GM19438 (cell line): Measurements from ENCODE around the gene EYA2.

ENCODE experiments used
- ATAC-seq: cut with Tn5 transposase; IDR thresholded peaks from one replicate; pipeline ENCODE4 v1.9.1; 2021; ENCODE audit warnings: low read depth; ENCODE audit not compliant: unreplicated experiment

EYA2 gene

DNA sequence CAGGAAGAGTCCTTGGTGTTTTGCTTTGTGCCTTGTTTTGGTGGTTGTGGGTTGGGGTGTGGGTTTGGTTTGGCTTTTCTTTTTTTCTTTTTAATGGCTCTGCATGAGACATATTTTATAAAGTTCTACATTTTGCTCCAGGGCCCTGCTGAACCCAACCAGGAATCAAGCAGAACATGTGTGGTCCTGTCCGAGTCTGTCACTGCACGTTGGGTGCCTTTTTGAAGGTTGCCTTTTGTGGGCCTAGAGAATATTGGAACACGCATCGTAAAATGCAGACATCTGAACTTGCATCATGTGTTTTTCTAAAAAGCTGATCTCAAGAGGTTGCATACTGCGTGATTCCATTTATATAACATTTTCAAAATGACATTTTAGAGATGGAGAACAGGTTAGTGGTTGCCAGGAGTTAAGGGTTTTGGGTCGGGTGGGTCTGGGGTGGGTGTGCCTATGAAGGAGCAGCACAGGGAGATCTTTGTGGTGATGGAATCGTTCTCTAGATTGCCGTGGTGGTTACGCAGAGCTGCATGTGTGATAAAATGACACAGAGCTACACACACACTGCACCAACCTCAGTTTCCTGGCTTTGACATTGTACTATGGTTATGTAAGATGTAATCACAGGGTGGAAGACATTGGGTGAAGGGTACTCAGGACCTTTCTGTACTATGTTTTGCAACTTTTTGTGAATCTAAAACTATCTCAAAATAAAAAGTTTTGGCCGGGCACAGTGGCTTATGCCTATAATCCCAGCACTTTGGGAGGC is 80.2 kb downstream of the EYA2 start:
- no peak for ATAC-seq

DNA sequence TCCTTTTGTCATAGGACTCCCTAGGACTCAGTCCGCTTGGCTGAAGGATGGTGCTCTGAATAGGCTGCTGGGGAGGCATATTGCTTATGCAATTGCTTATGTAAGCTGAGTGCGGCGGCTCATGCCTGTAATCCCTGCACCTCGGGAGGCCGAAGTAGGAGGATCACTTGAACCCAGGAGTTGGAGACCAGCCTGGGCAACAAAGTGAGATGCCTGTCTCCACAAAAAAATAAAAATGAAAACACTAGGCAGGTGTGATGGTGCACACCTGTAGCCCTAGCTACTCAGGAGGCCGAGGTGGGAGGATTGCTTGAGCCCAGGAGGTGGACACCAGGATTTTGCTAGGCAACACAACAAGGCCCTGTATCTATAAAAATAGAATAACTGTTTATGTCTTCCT is 81.3 kb downstream of the EYA2 start:
- ATAC-seq: no peak

DNA sequence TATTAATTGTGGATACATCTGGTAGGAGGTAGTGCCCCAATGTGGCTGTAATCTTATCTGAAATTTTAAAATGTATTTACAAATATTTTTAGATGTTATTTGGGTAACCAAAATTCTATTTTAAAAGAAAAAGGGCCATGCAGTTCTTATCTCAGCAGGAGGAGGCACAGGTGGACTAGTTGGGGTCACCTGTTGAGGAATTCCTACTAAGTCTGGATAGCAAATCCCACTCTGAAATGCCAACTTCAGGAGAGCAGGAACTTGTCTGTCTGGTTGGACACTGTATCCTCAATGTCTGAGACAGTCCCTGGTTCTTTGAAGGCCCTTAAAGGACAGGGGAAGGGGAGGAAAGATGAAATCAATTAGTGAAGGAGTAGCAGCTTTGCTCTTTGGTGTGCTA is 82.6 kb downstream of the EYA2 start:
- no peak for ATAC-seq

DNA sequence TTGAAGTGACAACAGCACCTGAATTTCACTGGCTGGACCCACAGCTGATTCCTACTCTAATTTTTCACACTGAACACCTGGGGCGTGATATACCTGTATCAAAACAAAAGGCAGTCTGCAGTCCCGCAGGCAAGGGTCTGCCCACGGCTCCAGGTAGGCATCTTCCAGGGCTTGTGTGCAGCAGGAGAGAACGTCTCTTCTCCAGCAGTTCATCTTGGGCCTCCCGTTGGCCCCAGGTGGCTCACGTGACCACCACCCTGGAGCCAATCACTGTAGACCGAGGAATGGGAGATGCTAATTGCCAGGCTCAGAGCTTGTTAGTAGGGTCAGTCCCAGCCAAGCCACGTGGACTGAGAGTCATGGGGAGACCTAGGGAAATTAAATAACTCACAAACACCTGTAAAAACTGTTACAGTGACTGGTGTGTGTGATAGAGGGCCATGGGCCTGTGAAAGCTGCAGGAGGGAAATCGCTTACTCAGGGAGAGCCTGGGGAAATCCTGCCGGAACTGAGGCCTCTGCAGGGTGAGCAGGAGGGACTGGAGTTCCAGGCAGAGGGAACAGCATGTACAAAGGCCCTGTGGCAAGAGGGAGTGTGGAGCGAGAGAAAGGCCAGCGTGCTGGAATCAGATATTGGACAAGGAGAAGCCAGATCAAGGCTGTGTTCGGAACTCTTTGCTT is 83.4 kb downstream of the EYA2 start:
- ATAC-seq: no peak

DNA sequence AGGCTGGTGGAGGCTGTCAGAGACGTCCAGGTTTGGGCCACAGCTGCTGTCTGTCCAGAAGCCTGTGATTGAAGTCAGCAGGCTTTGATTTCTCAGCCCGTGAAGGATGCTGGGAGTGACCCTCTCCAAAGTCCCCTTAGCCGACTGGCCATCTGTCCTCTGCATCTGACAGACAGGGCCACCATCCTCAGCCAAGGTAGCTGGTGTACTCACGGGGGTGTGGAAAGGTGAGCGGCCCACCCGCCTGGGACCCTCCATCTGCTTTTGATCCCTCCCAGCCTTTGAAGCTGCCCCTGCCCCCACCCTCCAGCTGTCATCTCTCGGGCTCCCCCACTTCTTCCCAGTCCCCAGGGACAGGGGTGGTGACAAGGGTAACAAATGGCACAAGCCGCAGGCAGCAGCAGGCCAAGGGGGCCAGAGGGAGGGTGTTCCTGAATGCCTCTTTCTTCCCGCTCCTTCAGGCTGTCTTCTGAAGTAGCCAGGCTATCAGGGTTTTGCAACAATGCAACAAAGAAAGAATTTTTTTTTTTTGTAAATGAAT is 84.4 kb downstream of the EYA2 start:
- ATAC-seq: no peak

DNA sequence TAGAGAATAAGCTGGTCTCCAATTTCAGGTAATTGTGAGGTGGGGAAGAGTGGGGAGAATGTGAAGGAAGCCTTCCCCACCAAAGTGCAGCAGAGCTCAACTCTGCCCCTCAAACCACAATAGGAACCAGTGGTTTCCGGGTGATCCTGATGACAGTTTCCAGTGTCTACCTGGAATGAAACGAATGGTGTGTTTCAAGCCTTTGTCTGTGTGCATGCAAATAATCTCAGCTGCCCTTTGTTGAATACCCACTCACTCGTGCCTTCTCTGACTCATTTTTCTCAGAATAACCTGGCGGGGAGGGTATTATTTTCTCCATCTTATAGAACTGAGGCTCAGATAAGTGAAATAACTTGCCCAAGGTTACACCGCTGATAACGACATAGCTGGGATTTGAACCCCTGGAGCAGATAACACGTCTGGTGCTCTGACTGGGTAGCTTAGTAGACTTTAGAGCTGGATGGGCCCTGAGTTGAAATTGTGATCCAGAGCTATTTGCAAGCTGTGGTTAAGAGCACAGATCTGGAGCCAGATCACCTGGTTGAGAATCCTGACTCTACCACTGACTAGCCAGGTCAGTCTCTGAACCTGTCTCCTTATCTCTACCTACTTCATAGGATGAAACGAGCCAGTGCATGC is 85.1 kb downstream of the EYA2 start:
- ATAC-seq: no peak

DNA sequence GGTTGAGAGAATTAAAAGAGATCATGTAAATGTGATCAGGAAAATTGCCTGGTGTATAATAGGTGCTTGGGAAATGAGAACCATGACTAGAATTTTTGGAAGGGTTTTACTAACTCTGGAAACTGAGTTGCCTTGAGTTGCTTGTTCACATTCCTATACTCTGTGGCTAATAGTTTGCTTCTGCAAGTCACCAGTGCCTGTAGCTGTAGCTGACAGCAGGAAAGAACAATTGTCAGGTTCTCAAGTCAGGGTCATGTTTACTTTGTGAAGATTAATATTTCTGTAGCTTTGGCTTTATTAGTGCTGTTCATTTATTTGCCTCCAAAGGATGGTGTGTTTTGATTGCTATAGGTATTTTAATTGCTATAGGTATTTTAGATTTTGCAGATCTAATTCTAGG is 86.5 kb downstream of the EYA2 start:
- ATAC-seq: no peak

DNA sequence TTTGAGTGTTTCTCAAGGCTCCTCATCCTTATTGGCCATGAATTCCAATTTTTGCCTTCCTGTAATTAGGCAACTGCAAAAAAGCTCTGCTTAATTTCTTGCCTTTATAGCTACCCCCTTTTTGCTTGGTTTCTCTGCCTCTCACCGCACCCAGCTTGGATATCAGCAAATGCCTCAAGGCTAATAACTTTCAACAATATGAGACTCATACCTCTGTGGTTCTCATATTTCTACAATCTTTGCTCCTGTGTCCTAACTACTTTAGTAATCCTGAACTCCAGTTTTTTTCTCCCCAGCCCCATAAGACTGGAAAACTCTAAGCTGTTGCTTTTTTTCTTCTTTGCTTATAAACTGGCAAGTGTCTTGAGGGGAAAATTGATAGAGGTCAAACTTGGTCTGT is 88.8 kb downstream of the EYA2 start:
- no peak for ATAC-seq

DNA sequence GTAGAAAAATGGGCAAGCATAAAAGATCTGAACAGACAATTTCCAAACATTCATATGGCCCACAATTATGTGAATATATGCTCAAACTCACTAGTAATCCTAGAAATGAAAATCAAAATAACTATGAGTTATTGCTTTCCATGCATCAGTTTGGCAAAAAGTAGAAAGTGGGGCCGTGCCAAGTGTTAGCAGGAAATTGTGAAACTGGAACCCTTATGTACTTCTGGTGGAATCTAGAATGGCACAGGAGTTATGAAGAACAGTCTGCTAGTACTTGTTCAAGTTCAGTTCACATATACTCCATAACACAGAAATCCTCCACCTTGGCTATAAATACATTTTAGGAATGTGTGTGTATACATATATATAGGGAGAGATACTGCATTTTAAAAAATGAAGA is 89.8 kb downstream of the EYA2 start:
- ATAC-seq: no peak

DNA sequence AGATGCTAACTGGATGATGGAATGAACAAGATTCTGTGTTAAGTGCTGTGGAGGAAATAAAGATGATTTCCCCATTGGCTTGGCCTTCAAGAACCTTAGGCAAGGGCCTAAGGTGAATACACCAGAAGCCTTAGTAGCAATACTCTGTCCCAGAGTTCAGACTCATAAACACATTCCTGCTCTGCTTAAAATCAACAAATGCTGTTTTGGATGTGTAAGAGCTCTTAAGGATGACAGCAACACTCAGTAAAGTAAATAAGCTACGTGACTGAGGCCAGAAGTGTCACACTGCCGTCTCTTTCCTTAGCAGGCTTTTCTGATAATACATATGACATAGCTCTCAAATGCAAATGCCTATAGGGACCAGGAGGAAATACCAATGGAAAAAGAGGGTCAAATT is 90.6 kb downstream of the EYA2 start:
- no peak for ATAC-seq

DNA sequence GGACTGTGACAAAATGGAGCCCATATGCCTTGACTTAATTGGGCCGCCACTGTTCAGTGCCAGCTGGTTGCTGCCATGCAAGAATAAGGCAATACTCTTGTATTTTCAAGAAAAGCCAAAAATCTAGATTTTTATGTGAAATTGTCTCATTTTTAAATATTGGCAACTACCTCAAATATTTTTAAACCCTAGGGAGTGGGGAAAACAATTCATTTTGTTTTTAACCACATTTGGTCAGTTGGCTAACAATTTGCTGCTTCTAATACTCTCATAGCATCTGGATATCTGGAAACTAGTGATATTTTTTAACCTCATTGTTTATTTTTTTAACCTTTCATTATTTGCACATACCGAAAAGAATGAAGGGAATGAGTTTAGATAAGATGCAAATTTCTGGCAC is 91.0 kb downstream of the EYA2 start:
- ATAC-seq: no peak

DNA sequence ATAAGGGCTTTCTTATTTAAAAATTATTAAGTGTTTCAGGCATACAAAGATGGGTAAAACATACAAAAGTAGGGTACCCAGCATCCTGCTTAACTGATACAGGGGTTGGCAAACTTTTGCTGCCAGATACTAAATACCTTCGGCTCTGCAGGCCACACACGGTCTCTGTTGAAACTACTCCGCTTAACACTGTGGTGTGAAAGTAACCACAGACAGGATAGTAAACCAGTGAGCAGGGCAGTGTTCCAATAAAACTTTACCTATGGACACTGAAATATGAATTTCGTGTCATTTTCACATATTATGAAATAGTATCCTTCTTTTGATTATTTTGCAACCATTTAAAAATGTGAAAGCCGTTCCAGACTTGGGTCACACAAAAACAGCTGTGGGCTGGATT is 92.4 kb downstream of the EYA2 start:
- no peak for ATAC-seq

DNA sequence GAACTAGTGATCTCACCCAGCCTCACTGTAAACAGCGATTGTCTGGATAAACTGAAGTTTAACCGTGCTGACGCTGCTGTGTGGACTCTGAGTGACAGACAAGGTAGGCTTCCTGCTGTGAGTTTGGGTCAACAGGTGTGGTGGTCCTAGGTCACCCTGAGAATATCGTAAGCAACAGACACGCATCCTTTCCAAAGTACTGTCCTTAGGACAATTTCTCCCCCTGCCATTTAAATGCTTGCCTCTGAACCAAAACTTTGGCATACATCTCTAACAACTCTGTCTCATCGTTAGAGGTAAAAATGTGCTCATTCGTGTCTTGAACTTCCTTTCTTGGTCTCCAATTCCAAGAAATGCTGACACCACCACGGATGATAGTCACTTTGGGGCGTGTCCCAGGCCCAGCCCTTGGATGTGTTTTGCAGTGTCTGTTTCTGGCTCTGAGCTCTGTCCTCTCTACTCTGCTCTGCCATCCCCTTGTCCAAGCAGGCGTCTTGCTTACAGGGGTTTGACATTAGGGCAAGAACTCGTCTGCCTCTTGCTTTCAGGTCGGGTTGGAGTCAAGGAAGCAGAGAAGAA is 95.5 kb downstream of the EYA2 start:
- no peak for ATAC-seq

DNA sequence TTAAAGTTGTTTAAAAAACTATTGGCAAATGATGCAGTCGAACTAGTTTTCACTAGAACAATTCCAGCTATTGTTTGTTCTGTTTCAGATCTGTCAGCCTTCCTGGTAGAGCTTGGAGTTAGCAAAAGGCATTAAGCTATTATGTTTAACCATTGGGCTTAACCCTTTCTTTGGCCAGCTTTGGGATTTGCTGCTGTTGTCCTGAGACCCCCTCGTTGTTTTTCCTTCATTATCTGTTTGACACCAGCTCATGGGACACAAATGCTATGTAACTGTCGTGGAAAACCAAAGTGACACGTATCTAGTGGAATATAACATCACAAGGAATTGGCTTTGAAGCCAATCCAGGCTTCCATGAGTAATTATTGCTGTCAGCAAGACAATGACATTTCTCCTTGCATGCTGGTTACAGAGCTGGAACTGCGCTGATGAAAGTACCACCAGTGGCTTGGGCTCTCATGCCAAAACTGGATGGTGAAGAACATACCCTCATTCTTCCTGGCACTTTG is 96.0 kb downstream of the EYA2 start:
- no peak for ATAC-seq

DNA sequence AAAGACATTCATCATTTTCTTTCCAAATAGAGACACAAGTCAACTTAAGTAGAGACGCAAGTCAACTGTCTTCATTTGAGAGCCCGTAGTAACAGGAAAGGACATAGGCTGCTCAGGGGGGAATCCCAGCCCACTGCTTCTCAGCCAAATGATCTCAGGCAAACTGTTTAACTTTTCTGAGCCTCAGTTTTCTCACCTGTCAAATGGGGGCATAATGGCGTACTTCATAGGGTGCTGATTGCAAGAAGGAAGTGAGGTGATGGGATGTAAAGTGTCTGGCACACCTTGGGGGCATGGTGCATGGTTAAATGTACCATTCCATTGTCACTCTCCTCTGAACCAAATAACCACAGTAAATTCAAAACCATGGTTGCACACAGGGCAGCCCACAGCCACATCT is 96.5 kb downstream of the EYA2 start:
- no peak for ATAC-seq

DNA sequence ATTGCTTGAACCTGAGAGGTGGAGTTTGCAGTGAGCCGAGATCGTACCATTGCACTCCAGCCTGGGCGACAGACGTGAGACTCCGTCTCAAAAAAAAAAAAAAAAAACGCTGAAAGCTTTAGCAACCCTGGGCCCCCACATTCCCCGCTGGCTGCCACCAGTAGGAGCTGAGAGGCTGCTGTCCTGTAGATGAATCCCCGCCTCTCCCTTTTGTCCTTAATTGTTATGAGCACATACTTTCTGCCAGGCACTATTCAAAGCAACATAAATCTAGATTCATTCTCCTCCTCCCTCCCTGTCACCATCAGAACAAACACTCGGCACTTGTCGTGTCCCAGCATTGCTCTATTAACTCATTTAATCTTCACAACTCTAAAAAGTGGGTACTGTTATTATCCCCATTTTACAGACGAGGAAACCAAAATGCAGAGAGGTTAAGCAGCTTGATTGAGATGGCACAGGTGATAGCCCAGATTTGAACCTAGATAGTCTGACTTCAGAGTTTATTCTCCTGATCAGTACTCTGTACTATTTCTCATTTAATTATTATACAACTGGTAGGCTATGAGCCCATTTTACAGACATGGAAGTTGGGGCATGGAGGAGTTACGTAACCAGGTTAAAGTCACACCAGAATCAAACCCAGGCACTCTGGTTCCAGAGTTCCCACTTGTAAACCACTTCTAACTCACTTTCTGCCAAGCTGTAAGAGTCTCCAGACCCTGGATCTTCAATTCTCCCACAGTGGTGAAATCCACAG is 97.4 kb downstream of the EYA2 start:
- no peak for ATAC-seq

DNA sequence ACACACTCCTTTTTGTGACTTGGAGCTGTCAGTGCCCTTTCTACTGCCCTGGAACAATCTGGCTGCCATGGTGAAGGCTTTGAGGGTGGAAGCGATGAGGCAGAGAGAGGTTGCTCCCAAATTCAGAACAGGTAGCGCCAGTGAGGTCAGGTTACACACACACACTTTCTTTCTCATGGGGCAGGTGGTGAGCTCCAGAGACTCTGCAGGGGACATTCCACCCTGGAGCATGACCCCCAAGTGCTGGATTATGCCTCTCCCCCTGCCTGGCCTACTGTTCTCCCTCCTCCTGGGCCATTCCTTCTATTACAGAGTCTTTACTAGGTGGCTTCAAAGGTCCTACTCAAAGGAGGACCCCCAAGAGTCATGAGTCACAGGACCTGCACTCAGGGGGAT is 98.0 kb downstream of the EYA2 start:
- ATAC-seq: no peak

DNA sequence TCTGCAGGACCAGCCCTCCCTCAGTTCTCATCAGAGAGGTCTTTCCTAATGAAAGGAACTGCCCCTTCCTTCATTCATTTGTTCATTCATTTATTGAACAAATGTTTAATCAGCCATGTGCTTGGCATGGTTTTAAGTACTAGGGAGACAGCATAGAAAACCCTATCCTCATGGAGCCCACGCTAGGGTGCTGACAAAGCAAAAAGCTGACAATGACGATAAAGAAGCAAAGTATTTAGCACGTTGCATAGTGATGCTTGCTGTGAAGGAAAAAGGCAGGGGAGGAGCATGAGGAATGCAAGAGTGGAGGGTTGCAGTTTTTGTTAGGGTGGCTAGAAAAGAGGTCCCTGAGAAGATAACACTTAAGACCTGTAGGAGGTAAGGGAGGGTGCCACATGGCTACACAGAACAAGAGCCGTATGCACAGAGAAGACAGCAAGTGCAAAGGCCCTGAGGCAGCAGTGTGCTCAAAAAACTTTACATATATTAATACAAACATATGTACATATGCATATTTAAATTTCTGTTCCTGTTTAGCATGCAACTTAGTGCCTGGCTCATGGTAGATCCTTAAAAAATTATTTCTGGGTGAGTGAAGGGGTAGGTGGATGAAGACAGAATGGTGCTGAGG is 98.9 kb downstream of the EYA2 start:
- ATAC-seq: no peak

DNA sequence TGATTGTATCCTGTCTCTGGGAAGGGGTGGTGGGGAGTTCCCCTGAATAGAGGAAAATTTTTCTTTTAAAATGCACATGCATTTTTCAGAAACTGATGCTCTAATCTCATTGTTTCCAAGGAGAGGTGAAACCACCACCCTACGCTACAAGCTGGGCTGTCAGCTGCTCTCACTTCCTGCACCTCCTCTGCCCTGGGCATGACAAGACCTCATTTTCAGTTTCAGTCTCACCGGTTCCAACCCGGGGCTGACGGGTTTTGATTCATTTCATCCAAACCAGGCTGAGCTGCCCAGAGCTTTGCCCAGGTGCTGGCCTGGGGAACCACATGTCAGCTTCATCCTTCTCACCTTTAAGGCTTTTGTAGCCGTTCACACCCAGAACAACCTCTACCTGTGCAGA is 99.7 kb downstream of the EYA2 start:
- ATAC-seq: peak; percentile 96

DNA sequence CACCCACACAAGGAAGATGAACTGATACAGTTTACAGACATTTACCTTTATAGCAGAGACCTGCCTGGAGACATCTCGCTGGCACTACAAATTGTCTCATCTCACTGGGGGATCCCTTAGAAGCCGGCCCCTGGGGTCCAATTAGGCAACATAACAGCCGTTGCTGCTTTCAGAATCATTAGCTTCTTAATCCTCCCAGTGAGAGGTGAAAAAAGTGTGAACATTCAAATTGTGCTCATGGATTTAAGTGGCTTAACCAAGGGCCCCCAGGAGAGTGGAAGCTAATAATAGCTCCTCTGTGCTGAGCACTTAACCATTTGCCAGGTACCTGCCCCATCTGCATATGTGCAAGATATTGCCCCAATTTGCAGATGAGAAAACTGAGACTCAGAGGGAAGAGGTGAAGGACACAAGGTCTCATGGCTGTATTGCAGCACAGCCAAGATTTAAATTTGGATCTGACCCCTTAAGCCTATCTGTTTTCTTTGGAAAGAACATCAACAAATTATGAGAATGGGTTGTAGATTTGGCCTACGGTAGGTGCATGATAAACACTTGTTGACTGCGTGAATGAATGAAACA is 101.0 kb downstream of the EYA2 start:
- ATAC-seq: no peak
